CD14-positive monocyte (primary cell): ENCODE measurements around the gene IPO8. TPM values are rescaled to one million over a fixed set of nuclear protein-coding genes. Genes with fewer than 3 reads are reported as not detected.

ENCODE experiments used
- DNase-seq, 3 donors: peaks; one replicate each; pipeline ENCODE4 v3.0.0-alpha.2; 2011 to 2022
- H2AFZ ChIP-seq: 2 replicates; pipeline ENCODE4 v1.6.0; 2012; ENCODE audit warnings: mild to moderate bottlenecking, low read depth, low read length, inconsistent platforms; ENCODE audit not compliant: insufficient read depth, poor library complexity, severe bottlenecking
- H3K27ac ChIP-seq, 2 donors: 1 replicate in 1 of 2; 2 replicates in 1 of 2; pipeline ENCODE4 v1.5.1; 2012 to 2013; ENCODE audit warnings: low read length in 2 of 2, control low read depth in 1 of 2, inconsistent platforms in 1 of 2, low read depth in 1 of 2, mild to moderate bottlenecking in 1 of 2
- H3K27me3 ChIP-seq, 2 donors: one replicate each; pipeline versions ENCODE4 v1.6.0 to v1.6.1; 2011 to 2013; ENCODE audit warnings: low read length in 2 of 2; ENCODE audit not compliant: control insufficient read depth in 2 of 2, insufficient read depth in 2 of 2
- H3K36me3 ChIP-seq, 2 donors: replicated peaks in 1 of 2; 1 replicate in 1 of 2; 2 replicates in 1 of 2; pipeline versions ENCODE4 v1.5.1 to v1.6.1; 2012 to 2013; ENCODE audit warnings: low read length in 2 of 2, control low read depth in 1 of 2, inconsistent platforms in 1 of 2, mild to moderate bottlenecking in 1 of 2; ENCODE audit not compliant: insufficient read depth in 2 of 2, control insufficient read depth in 1 of 2
- H3K4me1 ChIP-seq, 2 donors: 1 replicate in 1 of 2; 2 replicates in 1 of 2; pipeline versions ENCODE4 v1.5.1 to v1.6.1; 2012 to 2013; ENCODE audit warnings: low read length in 2 of 2, control low read depth in 1 of 2, inconsistent platforms in 1 of 2, mild to moderate bottlenecking in 1 of 2, moderate library complexity in 1 of 2; ENCODE audit not compliant: insufficient read depth in 2 of 2, control insufficient read depth in 1 of 2
- H3K4me2 ChIP-seq: replicated peaks from 2 replicates; pipeline ENCODE3; 2012; ENCODE audit warnings: low read length, moderate library complexity, mild to moderate bottlenecking; ENCODE audit not compliant: poor library complexity, severe bottlenecking; ENCODE audit errors: extremely low read depth
- H3K4me3 ChIP-seq, 3 experiments: fragments of 200-600 bp in 1 of 3; sonication (generic) in 1 of 3; replicated peaks in 1 of 3; 1 replicate in 2 of 3; 2 replicates in 1 of 3; pipeline ENCODE4 v1.5.1; 2011 to 2013; ENCODE audit warnings: low read length in 3 of 3, mild to moderate bottlenecking in 3 of 3, control low read depth in 2 of 3, low read depth in 2 of 3, inconsistent platforms in 1 of 3, moderate library complexity in 1 of 3
- H3K79me2 ChIP-seq: 2 replicates; pipeline ENCODE4 v1.6.0; 2012; ENCODE audit warnings: mild to moderate bottlenecking, control low read depth, inconsistent platforms, low read length, moderate library complexity; ENCODE audit not compliant: insufficient read depth
- H3K9ac ChIP-seq: 2 replicates; pipeline ENCODE4 v1.6.0; 2017; ENCODE audit warnings: low read length, mild to moderate bottlenecking; ENCODE audit not compliant: insufficient read depth, poor library complexity, severe bottlenecking
- H3K9me3 ChIP-seq, 2 donors: replicated peaks in 1 of 2; 1 replicate in 1 of 2; 2 replicates in 1 of 2; pipeline versions ENCODE4 v1.5.1 to v1.6.1; 2012 to 2013; ENCODE audit warnings: low read length in 2 of 2, control low read depth in 1 of 2; ENCODE audit not compliant: control insufficient read depth in 1 of 2, insufficient read depth in 1 of 2
- H4K20me1 ChIP-seq: 2 replicates; pipeline ENCODE4 v1.6.0; 2012; ENCODE audit warnings: mild to moderate bottlenecking, low read length, control low read depth, moderate library complexity; ENCODE audit not compliant: insufficient read depth
- H3K27ac Mint-ChIP-seq, 7 donors: one replicate each; pipeline ENCODE4 v1.8.0; 2020; ENCODE audit warnings: mild to moderate bottlenecking in 7 of 7, mixed read lengths in 7 of 7, moderate library complexity in 6 of 7, inconsistent platforms in 2 of 7
- H3K27me3 Mint-ChIP-seq, 3 donors: one replicate each; pipeline ENCODE4 v1.8.0; 2021 to 2022; ENCODE audit warnings: low read depth in 3 of 3, mild to moderate bottlenecking in 3 of 3, mixed read lengths in 3 of 3, moderate library complexity in 3 of 3, inconsistent platforms in 1 of 3
- H3K36me3 Mint-ChIP-seq, 2 donors: one replicate each; pipeline ENCODE4 v1.8.0; 2020; ENCODE audit warnings: mixed read lengths in 2 of 2, inconsistent platforms in 1 of 2, mild to moderate bottlenecking in 1 of 2
- H3K4me1 Mint-ChIP-seq: one replicate; pipeline ENCODE4 v1.8.0; 2020; ENCODE audit warnings: mild to moderate bottlenecking, mixed read lengths
- H3K4me3 Mint-ChIP-seq, 2 donors: one replicate each; pipeline ENCODE4 v1.8.0; 2020; ENCODE audit warnings: mild to moderate bottlenecking in 2 of 2, mixed read lengths in 2 of 2, moderate library complexity in 1 of 2
- H3K9me3 Mint-ChIP-seq, 7 donors: one replicate each; pipeline ENCODE4 v1.8.0; 2020 to 2022; ENCODE audit warnings: mixed read lengths in 7 of 7, mild to moderate bottlenecking in 6 of 7, moderate library complexity in 6 of 7, inconsistent platforms in 2 of 7
- WGBS: methylation state at CpG from one replicate; pipeline ENCODE4 v1.1.5; 2013; ENCODE audit warnings: missing lambda C conversion rate; ENCODE audit not compliant: insufficient coverage; 5-methylcytosine and 5-hydroxymethylcytosine counted together
- intact Hi-C, 2 donors: fragments of 100-400 bp; cut with micrococcal nuclease; formaldehyde crosslinking; loops; one replicate each; pipeline versions ENCODE4 v1.15.0 to v1.15.1; 2023
- polyA minus RNA-seq: library from RNA; depleted of rRNA, polyadenylated mRNA; stranded (reverse); fragments of >200 nt; gene quantifications from 2 replicates; pipeline ENCODE4 v1.2.3, GENCODE V29; 2012
- polyA plus RNA-seq, 3 donors: library from polyadenylated mRNA; depleted of rRNA in 1 of 3; unstranded in 2 of 3; stranded (reverse) in 1 of 3; fragments of 300-500 nt in 2 of 3; fragments of >200 nt in 1 of 3; fragmentation: Illumina TruSeq in 2 of 3; gene quantifications; 1 replicate in 2 of 3; 2 replicates in 1 of 3; pipeline ENCODE4 v1.2.3, GENCODE V29; 2012 to 2021
- total RNA-seq, 12 experiments: library from RNA in 1 of 12; stranded (reverse) in 1 of 12; fragments of 120-200 nt in 1 of 12; gene quantifications; one replicate each; pipeline ENCODE4 v1.2.4 and lab custom pipeline; 2013 to 2026; ENCODE audit warnings: mixed read lengths in 6 of 12, inconsistent platforms in 1 of 12
- TF ChIP-seq, protein P1 (sequence below): fragments of 200-600 bp; IDR thresholded peaks from one replicate; pipeline ENCODE4 v1.8.0; 2022; ENCODE audit warnings: antibody characterized with exemption, mild to moderate bottlenecking

Gene IPO8
- 21.0 TPM for total RNA-seq (2013)
- 10 to 100 TPM in 2 of 3 donors, 1 to 10 TPM in 1; 8.4 to 15.8 (median 12.5) TPM for polyA plus RNA-seq
- 11.1 and 16.4 TPM in 2 replicates for polyA minus RNA-seq
- 10.1 to 53.7 (median 31.8) reads per million in 11 experiments for total RNA-seq (lab: John Stamatoyannopoulos, UW)

DNA sequence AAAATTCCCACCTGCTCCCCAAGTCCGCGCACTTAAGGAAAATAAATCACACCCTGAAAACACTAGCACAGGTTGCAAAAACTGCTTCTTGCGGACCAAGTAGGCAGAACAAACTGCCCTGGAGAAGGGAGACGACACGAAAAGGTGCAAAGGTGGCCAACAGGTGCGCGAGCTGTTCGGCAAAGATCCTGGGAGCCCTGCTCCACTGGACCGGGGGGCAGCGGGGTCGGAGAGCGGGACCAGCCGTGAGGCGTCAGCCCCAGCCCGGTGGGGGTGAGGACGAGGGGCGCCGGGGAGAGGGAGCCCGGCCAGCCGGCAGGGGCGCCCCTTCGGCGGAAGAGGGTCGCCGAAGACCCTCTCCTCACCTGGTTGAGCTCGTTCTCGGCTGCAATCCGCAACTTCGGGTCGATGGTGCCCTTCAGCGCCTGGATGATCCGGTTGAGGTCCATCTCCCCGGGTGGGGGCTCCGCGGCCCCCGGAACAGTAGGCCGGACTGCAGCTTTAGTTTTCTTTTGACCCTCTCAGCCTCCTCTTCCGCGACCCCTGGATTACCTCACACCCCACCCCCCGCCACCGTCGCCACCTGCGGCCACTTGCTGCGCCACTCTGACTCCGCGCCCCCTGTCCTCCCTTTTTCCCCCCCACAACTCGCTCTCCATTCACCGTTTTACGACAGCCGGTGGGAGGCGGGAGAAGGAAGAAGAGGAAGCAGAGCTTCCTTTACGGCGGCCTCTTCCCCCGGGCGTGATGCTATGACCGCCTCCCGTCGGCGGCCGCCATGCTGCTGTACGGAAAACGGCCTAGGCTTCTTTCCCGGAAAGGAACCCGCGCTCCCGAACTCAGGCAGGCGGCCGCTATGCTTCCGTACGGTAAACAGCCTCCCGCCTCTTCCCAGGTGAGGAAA lies at the start of gene IPO8:
Gene IPO8 (minus strand): TSS at position 671 of the 904 bp plus-strand sequence. CDS start 222 bp downstream, at position 449.
- Histone ChIP-seq H3K9ac (peak within 1 kb of the TSS; percentile 92), H4K20me1 (peaks cover 5% of the 10 kb centered on the region), H3K79me2 (peaks cover 54% of the 10 kb centered on the region), H3K4me1 (peaks cover 20 to 32% of the 10 kb centered on the region in 2 donors), H3K36me3 (no peaks in the 10 kb centered on the region), H3K27ac (peak within 1 kb of the TSS; percentile 13 to 83), H3K4me2 (peak within 1 kb of the TSS; percentile 99), H3K9me3 (no peaks in the 10 kb centered on the region), H3K27me3 (no peaks in the 10 kb centered on the region), H3K4me3 (peak within 1 kb of the TSS; percentile 58 to 94 (median 83)), H2AFZ (peak within 1 kb of the TSS; percentile 90)
- peak within 1 kb of the TSS; percentile 92 to 97 for H3K4me3 Mint-ChIP-seq
- no peaks in the 10 kb centered on the region for H3K9me3 Mint-ChIP-seq
- under 1% methylated on average over 60 of the region's 71 CpGs for WGBS
- intact Hi-C loops: loop anchor here in 1 of 2 donors (10.0 kb wide), 1 partner anchor 59 kb away; the partner anchor contains the start of gene CAPRIN2
- DNase-seq: peak; percentile 76 to 86 (median 84)
- H3K27me3 Mint-ChIP-seq: peaks cover 2 to 10% (median 4%) of the 10 kb centered on the region in 3 donors
- peak within 1 kb of the TSS; percentile 64 to 94 (median 86) for H3K27ac Mint-ChIP-seq
- TF ChIP-seq, protein P1, sequence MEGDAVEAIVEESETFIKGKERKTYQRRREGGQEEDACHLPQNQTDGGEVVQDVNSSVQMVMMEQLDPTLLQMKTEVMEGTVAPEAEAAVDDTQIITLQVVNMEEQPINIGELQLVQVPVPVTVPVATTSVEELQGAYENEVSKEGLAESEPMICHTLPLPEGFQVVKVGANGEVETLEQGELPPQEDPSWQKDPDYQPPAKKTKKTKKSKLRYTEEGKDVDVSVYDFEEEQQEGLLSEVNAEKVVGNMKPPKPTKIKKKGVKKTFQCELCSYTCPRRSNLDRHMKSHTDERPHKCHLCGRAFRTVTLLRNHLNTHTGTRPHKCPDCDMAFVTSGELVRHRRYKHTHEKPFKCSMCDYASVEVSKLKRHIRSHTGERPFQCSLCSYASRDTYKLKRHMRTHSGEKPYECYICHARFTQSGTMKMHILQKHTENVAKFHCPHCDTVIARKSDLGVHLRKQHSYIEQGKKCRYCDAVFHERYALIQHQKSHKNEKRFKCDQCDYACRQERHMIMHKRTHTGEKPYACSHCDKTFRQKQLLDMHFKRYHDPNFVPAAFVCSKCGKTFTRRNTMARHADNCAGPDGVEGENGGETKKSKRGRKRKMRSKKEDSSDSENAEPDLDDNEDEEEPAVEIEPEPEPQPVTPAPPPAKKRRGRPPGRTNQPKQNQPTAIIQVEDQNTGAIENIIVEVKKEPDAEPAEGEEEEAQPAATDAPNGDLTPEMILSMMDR: no peak
- peaks cover 35% of the 10 kb centered on the region for H3K4me1 Mint-ChIP-seq
- H3K36me3 Mint-ChIP-seq: peaks cover 0 to under 1% of the 10 kb centered on the region in 2 donors

DNA sequence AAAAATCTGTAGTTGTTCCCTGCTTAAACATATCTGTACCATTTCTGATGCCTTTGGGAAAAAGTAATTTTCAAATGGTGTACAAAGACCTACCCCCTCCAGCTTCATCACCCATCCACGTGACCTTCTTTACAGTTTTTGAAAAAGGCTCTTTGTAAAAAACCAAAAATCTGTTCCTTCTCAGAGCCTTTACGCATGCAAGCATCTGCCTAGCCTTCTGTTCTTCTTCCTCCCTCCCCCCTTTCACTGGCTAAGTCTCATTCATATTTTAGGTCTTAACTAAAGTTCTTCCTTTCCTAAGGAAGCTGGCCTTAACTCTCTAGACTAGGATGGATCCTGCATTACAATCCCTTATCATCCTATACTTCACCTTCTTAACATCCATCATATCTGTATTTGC lies 48.7 kb upstream of the IPO8 start:
- H3K27me3 ChIP-seq: no peaks in the 10 kb centered on the region
- intact Hi-C loops: no loop called here
- 94% methylated on average over 2 of the region's 2 CpGs for WGBS
- no peak overlapping the region for H2AFZ ChIP-seq
- no peak overlapping the region for H3K9ac ChIP-seq
- peaks cover 0 to 2% (median 0%) of the 10 kb centered on the region in 7 donors for H3K9me3 Mint-ChIP-seq
- no peak for DNase-seq
- H3K4me3 Mint-ChIP-seq: no peak overlapping the region
- TF ChIP-seq, protein P1: no peak
- no peaks in the 10 kb centered on the region for H3K9me3 ChIP-seq
- no peaks in the 10 kb centered on the region for H3K79me2 ChIP-seq
- H3K4me1 Mint-ChIP-seq: no peaks in the 10 kb centered on the region
- peaks cover 11 to 17% of the 10 kb centered on the region in 2 donors for H3K36me3 Mint-ChIP-seq
- no peak overlapping the region for H3K4me3 ChIP-seq
- no peak overlapping the region for H3K27ac Mint-ChIP-seq
- H3K27me3 Mint-ChIP-seq: no peaks in the 10 kb centered on the region
- no peak overlapping the region for H3K27ac ChIP-seq
- no peaks in the 10 kb centered on the region for H3K4me1 ChIP-seq
- H3K4me2 ChIP-seq: no peak overlapping the region
- H4K20me1 ChIP-seq: no peaks in the 10 kb centered on the region
- H3K36me3 ChIP-seq: peaks cover 0 to under 1% of the 10 kb centered on the region in 2 donors
